Neural cell (in vitro differentiated cells): Measurements from ENCODE around the gene CAPN10. TPM values are rescaled to one million over a fixed set of nuclear protein-coding genes. Genes with fewer than 3 reads are reported as not detected.

Experiments
- H2AFZ ChIP-seq: fragments of 200-600, 300-800 bp; sonication (generic), shearing (Covaris generic); 2 replicates; pipeline ENCODE4 v1.6.0; 2014; ENCODE audit warnings: low read depth, mild to moderate bottlenecking, antibody characterized with exemption, low read length, moderate library complexity
- H3F3A ChIP-seq: fragments of 200-600 bp; shearing (Covaris generic); 2 replicates; pipeline ENCODE4 v1.6.1; 2016; ENCODE audit warnings: mild to moderate bottlenecking, moderate library complexity, mixed read lengths, antibody characterized with exemption, low read length; ENCODE audit not compliant: insufficient read depth, poor library complexity, severe bottlenecking
- H3K27ac ChIP-seq: fragments of 200-600, 300-800 bp; sonication (generic), shearing (Covaris generic); 2 replicates; pipeline ENCODE4 v1.5.1; 2014; ENCODE audit warnings: mild to moderate bottlenecking, low read length, moderate library complexity
- H3K27me3 ChIP-seq: fragments of 300-800, 200-600 bp; sonication (generic), shearing (Covaris generic); 2 replicates; pipeline ENCODE4 v1.6.0; 2014; ENCODE audit warnings: mild to moderate bottlenecking, low read depth, low read length, moderate library complexity; ENCODE audit not compliant: insufficient read depth
- H3K36me3 ChIP-seq: fragments of 300-800, 200-600 bp; sonication (generic), shearing (Covaris generic); 2 replicates; pipeline ENCODE4 v1.5.1; 2014; ENCODE audit warnings: mild to moderate bottlenecking, antibody characterized with exemption, low read length, moderate library complexity; ENCODE audit not compliant: insufficient read depth
- H3K4me2 ChIP-seq: fragments of 300-800, 200-600 bp; sonication (generic), shearing (Covaris generic); 2 replicates; pipeline ENCODE4 v1.6.0; 2014; ENCODE audit warnings: mild to moderate bottlenecking, low read length
- H3K4me3 ChIP-seq: fragments of 300-800, 200-600 bp; sonication (generic), shearing (Covaris generic); 2 replicates; pipeline ENCODE4 v1.5.1; 2014; ENCODE audit warnings: mild to moderate bottlenecking, low read length, moderate library complexity
- H3K79me2 ChIP-seq: fragments of 200-600 bp; shearing (Covaris generic); replicated peaks from 2 replicates; pipeline ENCODE4 v1.6.0; 2014; ENCODE audit warnings: mild to moderate bottlenecking, low read length, moderate library complexity; ENCODE audit not compliant: insufficient read depth
- H3K9ac ChIP-seq: fragments of 300-800, 200-600 bp; sonication (generic), shearing (Covaris generic); 2 replicates; pipeline ENCODE4 v1.6.1; 2016; ENCODE audit warnings: mild to moderate bottlenecking, low read length, mixed read lengths
- H3K9me2 ChIP-seq: fragments of 200-600 bp; shearing (Covaris generic); 2 replicates; pipeline ENCODE4 v1.6.1; 2016; ENCODE audit warnings: mild to moderate bottlenecking, low read length, mixed read lengths; ENCODE audit not compliant: insufficient read depth
- H3K9me3 ChIP-seq: fragments of 200-600, 300-800 bp; sonication (generic), shearing (Covaris generic); 2 replicates; pipeline ENCODE4 v1.6.1; 2016; ENCODE audit warnings: mild to moderate bottlenecking, mixed run types, low read length, moderate library complexity, mixed read lengths
- H4K20me1 ChIP-seq: fragments of 200-600 bp; shearing (Covaris generic); 2 replicates; pipeline ENCODE4 v1.6.1; 2016; ENCODE audit warnings: mild to moderate bottlenecking, mixed run types; ENCODE audit not compliant: insufficient read depth
- CTCF ChIP-seq: fragments of 450-650 bp; IDR thresholded peaks from 2 replicates; pipeline ENCODE4 v1.5.1; 2014; ENCODE audit warnings: antibody characterized with exemption, mild to moderate bottlenecking, moderate library complexity; ENCODE audit not compliant: poor library complexity, severe bottlenecking
- EP300 ChIP-seq: fragments of 450-650 bp; conservative IDR thresholded peaks from 2 replicates; pipeline ENCODE4 v1.6.1; 2014; ENCODE audit warnings: antibody characterized with exemption, mild to moderate bottlenecking, moderate library complexity; ENCODE audit not compliant: poor library complexity, severe bottlenecking
- EZH2 ChIP-seq: fragments of 200-600, 300-800 bp; shearing (Covaris generic), sonication (generic); IDR thresholded peaks from 2 replicates; pipeline ENCODE4 v1.6.1; 2014; ENCODE audit warnings: antibody characterized with exemption, low read length, borderline replicate concordance, mild to moderate bottlenecking; ENCODE audit not compliant: insufficient read depth, poor library complexity, severe bottlenecking
- MXI1 ChIP-seq: fragments of 450-650 bp; conservative IDR thresholded peaks from 2 replicates; pipeline ENCODE4 v1.6.1; 2014; ENCODE audit warnings: antibody characterized with exemption, mild to moderate bottlenecking; ENCODE audit not compliant: poor library complexity, severe bottlenecking
- POLR2AphosphoS5 ChIP-seq: IDR thresholded peaks from 2 replicates; pipeline ENCODE4 v1.6.1; 2012
- RAD21 ChIP-seq: fragments of 450-650 bp; conservative IDR thresholded peaks from 2 replicates; pipeline ENCODE4 v1.6.1; 2014; ENCODE audit warnings: antibody characterized with exemption, mild to moderate bottlenecking, moderate library complexity
- REST ChIP-seq: IDR thresholded peaks from 2 replicates; pipeline ENCODE4 v1.6.1; 2012; ENCODE audit warnings: borderline replicate concordance
- SMC3 ChIP-seq: fragments of 450-650 bp; conservative IDR thresholded peaks from 2 replicates; pipeline ENCODE4 v1.6.1; 2014; ENCODE audit warnings: antibody characterized with exemption, mild to moderate bottlenecking, moderate library complexity; ENCODE audit not compliant: poor library complexity
- TAF1 ChIP-seq: IDR thresholded peaks from 2 replicates; pipeline ENCODE4 v1.6.1; 2012; ENCODE audit warnings: low read depth
- polyA plus RNA-seq: library from polyadenylated mRNA; depleted of rRNA; stranded (reverse); fragments of >200 nt; gene quantifications from 2 replicates; pipeline ENCODE4 v1.2.3, GENCODE V29; 2014

The CAPN10 gene
- polyA plus RNA-seq, 1 donor from 2014 or later, result 120 TPM

GRCh38 chr2:240600451-240600961 is 14.0 kb downstream of the CAPN10 start:
- Histone ChIP-seq H3K4me2 (no peak overlapping the region), H3K9ac (no peak overlapping the region), H3K4me3 (no peak overlapping the region), H3K9me3 (no peaks in the 10 kb centered on the region), H3K27me3 (no peaks in the 10 kb centered on the region), H3F3A (no peaks in the 10 kb centered on the region), H3K36me3 (no peaks in the 10 kb centered on the region), H3K9me2 (no peaks in the 10 kb centered on the region), H3K27ac (no peak overlapping the region), H3K79me2 (no peaks in the 10 kb centered on the region), H2AFZ (no peak overlapping the region), H4K20me1 (no peaks in the 10 kb centered on the region)
- TF ChIP-seq MXI1 (no peak), EP300 (no peak), SMC3 (no peak), RAD21 (no peak), POLR2AphosphoS5 (no peak), TAF1 (no peak), EZH2 (no peak), REST (no peak), CTCF (no peak)

GRCh38 chr2:240601061-240601830 is 14.7 kb downstream of the CAPN10 start:
- Histone ChIP-seq H3K4me2 (no peak overlapping the region), H3K9me2 (no peaks in the 10 kb centered on the region), H3K9me3 (no peaks in the 10 kb centered on the region), H3K27ac (no peak overlapping the region), H3K79me2 (no peaks in the 10 kb centered on the region), H3F3A (no peaks in the 10 kb centered on the region), H2AFZ (no peak overlapping the region), H3K9ac (no peak overlapping the region), H3K27me3 (no peaks in the 10 kb centered on the region), H4K20me1 (no peaks in the 10 kb centered on the region), H3K4me3 (no peak overlapping the region), H3K36me3 (no peaks in the 10 kb centered on the region)
- TF ChIP-seq RAD21 (no peak), SMC3 (no peak), REST (no peak), TAF1 (no peak), EP300 (no peak), EZH2 (no peak), POLR2AphosphoS5 (no peak), CTCF (no peak), MXI1 (no peak)
